Parathyroid adenoma (tissue), 2 donors: Measurements from ENCODE around the gene LSM2.

Source experiments
- H2AFZ ChIP-seq: fragments of 300-600 bp; sonication (generic); one replicate; pipeline ENCODE4 v1.7.0; 2017; ENCODE audit warnings: antibody characterized with exemption, mild to moderate bottlenecking
- H3K27ac ChIP-seq: fragments of 300-600 bp; sonication (generic); one replicate; pipeline ENCODE4 v1.7.0; 2017
- H3K27me3 ChIP-seq: fragments of 300-600 bp; sonication (generic); one replicate; pipeline ENCODE4 v1.7.0; 2017; ENCODE audit warnings: low read length; ENCODE audit not compliant: control insufficient read depth, insufficient read depth
- H3K36me3 ChIP-seq: fragments of 300-600 bp; sonication (generic); one replicate; pipeline ENCODE4 v1.7.0; 2017; ENCODE audit warnings: low read length; ENCODE audit not compliant: control insufficient read depth, insufficient read depth
- H3K4me1 ChIP-seq: fragments of 300-600 bp; sonication (generic); one replicate; pipeline ENCODE4 v1.7.0; 2017; ENCODE audit warnings: control low read depth
- H3K4me2 ChIP-seq: fragments of 300-600 bp; sonication (generic); one replicate; pipeline ENCODE4 v1.7.0; 2017; ENCODE audit warnings: low read length
- H3K4me3 ChIP-seq: fragments of 300-600 bp; sonication (generic); one replicate; pipeline ENCODE4 v1.7.0; 2017; ENCODE audit warnings: low read depth, low read length
- H3K79me2 ChIP-seq: fragments of 300-600 bp; sonication (generic); one replicate; pipeline ENCODE4 v1.7.0; 2017; ENCODE audit warnings: control low read depth
- H3K9ac ChIP-seq: fragments of 300-600 bp; sonication (generic); one replicate; pipeline ENCODE4 v1.7.0; 2017; ENCODE audit warnings: mild to moderate bottlenecking
- H3K9me3 ChIP-seq: fragments of 300-600 bp; sonication (generic); one replicate; pipeline ENCODE4 v1.7.0; 2017; ENCODE audit warnings: low read length; ENCODE audit not compliant: control insufficient read depth
- TF ChIP-seq, protein P1 (sequence below): fragments of 300-600 bp; sonication (generic); IDR thresholded peaks from one replicate; pipeline ENCODE4 v1.7.0; 2017; ENCODE audit warnings: antibody characterized with exemption, mild to moderate bottlenecking
- donor health status: primary hyperparathyroidism.

Gene LSM2

DNA sequence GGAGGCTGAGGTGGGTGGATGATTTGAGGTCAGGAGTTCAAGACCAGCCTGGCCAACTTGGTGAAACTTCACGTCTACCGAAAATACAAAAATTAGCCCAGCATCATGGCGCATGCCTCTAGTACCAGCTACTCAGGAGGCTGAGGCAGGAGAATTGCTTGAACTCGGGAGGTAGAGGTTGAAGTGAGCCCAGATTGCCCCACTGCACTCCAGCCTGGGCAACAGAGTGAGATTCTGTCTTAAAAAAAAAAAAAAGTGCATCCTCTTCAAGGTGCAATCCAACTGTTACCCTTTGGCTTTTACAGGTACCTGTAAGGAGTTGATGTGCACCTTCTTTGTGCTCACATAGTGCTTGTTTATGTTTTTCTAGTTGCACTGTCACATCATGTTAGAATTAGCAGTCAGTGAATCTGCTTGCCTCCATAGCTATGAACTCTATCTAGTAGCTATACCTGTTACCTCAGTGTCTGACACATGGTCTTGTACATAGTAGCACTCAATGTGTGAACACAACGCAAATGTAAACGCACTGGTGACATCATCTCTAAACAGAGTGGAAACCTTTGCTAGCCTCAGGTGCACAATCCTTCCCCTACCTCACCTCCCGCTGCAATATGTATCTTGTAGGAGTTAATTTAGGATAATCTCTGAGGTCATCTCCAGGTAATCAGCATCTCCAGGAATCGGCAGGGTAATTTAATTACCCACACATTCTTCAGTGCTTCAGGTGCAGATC, 57.3 kb downstream of the LSM2 start:
- H3K79me2 ChIP-seq = no peaks in the 10 kb centered on the region
- H3K36me3 ChIP-seq = no peaks in the 10 kb centered on the region
- H3K9me3 ChIP-seq = no peaks in the 10 kb centered on the region
- H3K4me1 ChIP-seq = no peaks in the 10 kb centered on the region
- no peak overlapping the region for H3K9ac ChIP-seq
- no peaks in the 10 kb centered on the region for H3K27me3 ChIP-seq
- no peak overlapping the region for H2AFZ ChIP-seq
- H3K4me2 ChIP-seq = no peak overlapping the region
- TF ChIP-seq, protein P1, sequence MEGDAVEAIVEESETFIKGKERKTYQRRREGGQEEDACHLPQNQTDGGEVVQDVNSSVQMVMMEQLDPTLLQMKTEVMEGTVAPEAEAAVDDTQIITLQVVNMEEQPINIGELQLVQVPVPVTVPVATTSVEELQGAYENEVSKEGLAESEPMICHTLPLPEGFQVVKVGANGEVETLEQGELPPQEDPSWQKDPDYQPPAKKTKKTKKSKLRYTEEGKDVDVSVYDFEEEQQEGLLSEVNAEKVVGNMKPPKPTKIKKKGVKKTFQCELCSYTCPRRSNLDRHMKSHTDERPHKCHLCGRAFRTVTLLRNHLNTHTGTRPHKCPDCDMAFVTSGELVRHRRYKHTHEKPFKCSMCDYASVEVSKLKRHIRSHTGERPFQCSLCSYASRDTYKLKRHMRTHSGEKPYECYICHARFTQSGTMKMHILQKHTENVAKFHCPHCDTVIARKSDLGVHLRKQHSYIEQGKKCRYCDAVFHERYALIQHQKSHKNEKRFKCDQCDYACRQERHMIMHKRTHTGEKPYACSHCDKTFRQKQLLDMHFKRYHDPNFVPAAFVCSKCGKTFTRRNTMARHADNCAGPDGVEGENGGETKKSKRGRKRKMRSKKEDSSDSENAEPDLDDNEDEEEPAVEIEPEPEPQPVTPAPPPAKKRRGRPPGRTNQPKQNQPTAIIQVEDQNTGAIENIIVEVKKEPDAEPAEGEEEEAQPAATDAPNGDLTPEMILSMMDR = no peak
- H3K27ac ChIP-seq = no peak overlapping the region
- no peak overlapping the region for H3K4me3 ChIP-seq
